Endodermal cell (in vitro differentiated cells): Measurements from ENCODE around the gene LPP. TPM values are rescaled to one million over a fixed set of nuclear protein-coding genes. Genes with fewer than 3 reads are reported as not detected.
A peak's percentile ranks its signal among the peaks of the same experiment; 100 is the strongest.

Source experiments
- DNase-seq: peaks from one replicate; pipeline ENCODE4 v3.0.0-alpha.2; 2017
- H3K27ac ChIP-seq: 2 replicates; pipeline ENCODE4 v1.5.1; 2013; ENCODE audit warnings: mild to moderate bottlenecking, low read depth, low read length, moderate library complexity
- H3K27me3 ChIP-seq: 2 replicates; pipeline ENCODE4 v1.6.1; 2013; ENCODE audit warnings: mild to moderate bottlenecking, low read length, moderate library complexity; ENCODE audit not compliant: insufficient read depth, control insufficient read depth, poor library complexity, severe bottlenecking
- H3K36me3 ChIP-seq: 2 replicates; pipeline ENCODE4 v1.7.0; 2013; ENCODE audit warnings: mild to moderate bottlenecking, low read length, moderate library complexity; ENCODE audit not compliant: control insufficient read depth, insufficient read depth
- H3K4me1 ChIP-seq: one replicate; pipeline ENCODE4 v1.7.0; 2013; ENCODE audit warnings: low read length; ENCODE audit not compliant: control insufficient read depth, insufficient read depth
- H3K4me3 ChIP-seq: 2 replicates; pipeline ENCODE4 v1.5.1; 2013; ENCODE audit warnings: mild to moderate bottlenecking, low read length, moderate library complexity
- H3K9ac ChIP-seq: 2 replicates; pipeline ENCODE4 v1.6.1; 2013; ENCODE audit warnings: mild to moderate bottlenecking, low read length, moderate library complexity; ENCODE audit not compliant: poor library complexity, severe bottlenecking; ENCODE audit errors: extremely low read depth
- H3K9me3 ChIP-seq: 2 replicates; pipeline ENCODE4 v1.6.1; 2013; ENCODE audit warnings: mild to moderate bottlenecking, low read length, moderate library complexity; ENCODE audit not compliant: control insufficient read depth
- H3K27ac Mint-ChIP-seq: 2 replicates; pipeline ENCODE4 v1.8.0; 2020; ENCODE audit warnings: mixed read lengths
- H3K27me3 Mint-ChIP-seq: 2 replicates; pipeline ENCODE4 v1.8.0; 2021; ENCODE audit warnings: mild to moderate bottlenecking, mixed read lengths; ENCODE audit not compliant: insufficient read depth
- H3K36me3 Mint-ChIP-seq: 2 replicates; pipeline ENCODE4 v1.8.0; 2020; ENCODE audit warnings: low read depth, mixed read lengths
- H3K4me1 Mint-ChIP-seq: 2 replicates; pipeline ENCODE4 v1.8.0; 2020; ENCODE audit warnings: mixed read lengths
- H3K4me3 Mint-ChIP-seq: 2 replicates; pipeline ENCODE4 v1.8.0; 2020; ENCODE audit warnings: mild to moderate bottlenecking, moderate library complexity, mixed read lengths
- H3K9me3 Mint-ChIP-seq: 2 replicates; pipeline ENCODE4 v1.8.0; 2020; ENCODE audit warnings: mild to moderate bottlenecking, mixed read lengths
- WGBS, 2 experiments: methylation state at CpG; one replicate each; pipeline versions ENCODE4 v1.1.5 to v1.1.7; 2013; ENCODE audit warnings: missing lambda C conversion rate in 2 of 2, mixed read lengths in 1 of 2; ENCODE audit not compliant: insufficient coverage in 1 of 2, insufficient read length in 1 of 2; 5-methylcytosine and 5-hydroxymethylcytosine counted together
- total RNA-seq, 2 donors: library from RNA; stranded (reverse); fragmentation: NEBNext Ultra II Directional in 1 of 2; extraction: Animal tissue kit (Norgen Biotek cat#: 25700) in 1 of 2; gene quantifications; 2 replicates in 1 of 2; 3 replicates in 1 of 2; pipeline ENCODE4 v1.2.1, GENCODE V29; 2021
- TF ChIP-seq, protein P1 (sequence below): fragments of 200-600 bp; sonication (generic); conservative IDR thresholded peaks from 2 replicates; pipeline ENCODE4 v1.5.0; 2021; ENCODE audit warnings: antibody characterized with exemption, mild to moderate bottlenecking

Gene LPP
- total RNA-seq, 2 donors from 2014 or later, result 78.0 to 105 TPM

DNA sequence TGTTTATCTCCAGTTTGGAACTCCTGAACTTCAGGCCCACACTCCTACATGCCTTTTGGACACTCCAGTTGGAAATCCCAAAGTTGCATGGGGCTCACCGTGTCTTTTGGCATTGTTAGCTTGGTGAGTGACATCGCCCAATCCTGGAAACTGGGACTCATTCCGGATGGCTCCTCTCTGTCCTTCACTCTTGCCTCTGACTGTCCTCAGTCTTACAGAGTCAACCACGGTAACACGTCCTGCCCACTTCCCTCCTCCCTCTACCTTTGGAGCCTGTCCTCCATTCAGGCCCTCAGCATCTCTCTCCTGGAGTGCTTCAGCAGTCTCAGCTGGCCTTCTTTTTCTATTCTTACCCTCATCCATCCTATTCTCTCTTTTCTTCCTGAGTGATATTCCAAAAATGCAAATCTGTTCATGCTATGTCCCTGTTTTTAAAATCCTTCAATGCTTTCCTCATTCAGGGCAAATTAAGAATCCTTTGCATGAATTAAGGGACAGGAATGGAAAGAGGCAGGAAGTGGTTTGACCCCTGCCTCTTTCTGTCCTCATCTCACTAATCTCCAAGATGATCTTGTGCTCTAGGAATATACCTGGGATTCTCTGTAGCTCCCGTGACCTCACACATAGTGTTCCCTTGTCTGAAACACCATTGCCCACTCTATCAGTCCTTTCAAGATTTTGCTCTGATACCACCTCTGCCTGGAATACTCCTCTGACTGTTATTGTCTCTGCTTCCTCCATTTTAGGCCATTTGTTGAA lies 42.5 kb downstream of the LPP start:
- H3K4me3 Mint-ChIP-seq, result no peak overlapping the region
- H3K4me1 Mint-ChIP-seq, result peaks cover 10% of the 10 kb centered on the region
- 88 to 92% methylated on average over 6 of the region's 6 CpGs for WGBS, 2 experiments
- H3K9me3 ChIP-seq, result no peaks in the 10 kb centered on the region
- peak; percentile 35 for DNase-seq
- H3K27me3 Mint-ChIP-seq, result no peaks in the 10 kb centered on the region
- no peak overlapping the region for H3K27ac Mint-ChIP-seq
- no peak overlapping the region for H3K4me3 ChIP-seq
- H3K9ac ChIP-seq, result no peak overlapping the region
- H3K27me3 ChIP-seq, result no peaks in the 10 kb centered on the region
- H3K36me3 Mint-ChIP-seq, result peaks cover 3% of the 10 kb centered on the region
- no peaks in the 10 kb centered on the region for H3K4me1 ChIP-seq
- no peak overlapping the region for H3K27ac ChIP-seq
- H3K9me3 Mint-ChIP-seq, result no peaks in the 10 kb centered on the region
- peaks cover 39% of the 10 kb centered on the region for H3K36me3 ChIP-seq
- TF ChIP-seq, protein P1, sequence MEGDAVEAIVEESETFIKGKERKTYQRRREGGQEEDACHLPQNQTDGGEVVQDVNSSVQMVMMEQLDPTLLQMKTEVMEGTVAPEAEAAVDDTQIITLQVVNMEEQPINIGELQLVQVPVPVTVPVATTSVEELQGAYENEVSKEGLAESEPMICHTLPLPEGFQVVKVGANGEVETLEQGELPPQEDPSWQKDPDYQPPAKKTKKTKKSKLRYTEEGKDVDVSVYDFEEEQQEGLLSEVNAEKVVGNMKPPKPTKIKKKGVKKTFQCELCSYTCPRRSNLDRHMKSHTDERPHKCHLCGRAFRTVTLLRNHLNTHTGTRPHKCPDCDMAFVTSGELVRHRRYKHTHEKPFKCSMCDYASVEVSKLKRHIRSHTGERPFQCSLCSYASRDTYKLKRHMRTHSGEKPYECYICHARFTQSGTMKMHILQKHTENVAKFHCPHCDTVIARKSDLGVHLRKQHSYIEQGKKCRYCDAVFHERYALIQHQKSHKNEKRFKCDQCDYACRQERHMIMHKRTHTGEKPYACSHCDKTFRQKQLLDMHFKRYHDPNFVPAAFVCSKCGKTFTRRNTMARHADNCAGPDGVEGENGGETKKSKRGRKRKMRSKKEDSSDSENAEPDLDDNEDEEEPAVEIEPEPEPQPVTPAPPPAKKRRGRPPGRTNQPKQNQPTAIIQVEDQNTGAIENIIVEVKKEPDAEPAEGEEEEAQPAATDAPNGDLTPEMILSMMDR, result no peak

DNA sequence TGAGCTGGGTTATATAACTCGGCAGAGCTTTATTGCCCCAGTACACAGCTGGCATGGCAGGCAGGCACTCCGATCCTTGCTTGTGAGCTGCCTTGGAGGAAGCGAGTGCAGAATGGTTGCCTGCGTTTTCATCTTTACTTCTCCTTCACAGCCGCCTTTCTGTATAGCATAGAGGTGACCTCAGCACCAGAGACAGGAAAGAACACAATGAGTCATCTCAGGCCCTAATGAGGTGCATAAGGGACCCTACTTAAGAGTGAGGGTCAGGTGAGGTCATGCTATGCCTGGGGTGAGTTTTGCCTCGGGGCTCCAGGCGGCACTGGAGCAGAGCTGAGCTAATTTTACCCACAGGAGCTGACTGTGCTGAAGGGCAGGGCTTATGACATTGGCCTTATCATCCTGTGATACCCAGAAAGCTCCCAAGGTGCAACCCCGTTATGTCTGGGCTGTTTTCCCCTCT lies 43.5 kb downstream of the LPP start:
- TF ChIP-seq, protein P1, result no peak

DNA sequence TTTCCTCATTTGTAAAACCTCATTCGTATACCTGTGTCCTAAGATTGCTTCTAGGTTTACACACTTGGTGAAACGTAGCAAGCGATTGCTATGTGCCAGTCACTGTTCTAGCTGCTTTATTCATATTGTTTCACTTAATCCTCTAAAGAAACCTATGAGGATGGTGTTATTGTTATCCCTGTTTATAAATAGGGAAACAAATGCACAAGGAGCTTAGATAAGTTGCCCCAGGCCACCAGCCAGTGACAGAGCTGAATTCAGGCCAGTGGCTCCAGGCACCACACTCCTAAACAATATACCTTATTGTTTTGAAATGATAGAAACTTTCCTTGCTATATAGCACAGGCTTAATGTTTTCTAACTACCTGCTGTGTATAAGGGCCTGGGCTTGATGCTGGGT lies 44.0 kb downstream of the LPP start:
- no peak overlapping the region for H3K4me3 Mint-ChIP-seq
- Histone ChIP-seq H3K9ac (no peak overlapping the region), H3K4me1 (no peaks in the 10 kb centered on the region), H3K36me3 (peaks cover 28% of the 10 kb centered on the region), H3K27ac (no peak overlapping the region), H3K9me3 (no peaks in the 10 kb centered on the region), H3K27me3 (no peaks in the 10 kb centered on the region), H3K4me3 (no peak overlapping the region)
- no peak for DNase-seq
- TF ChIP-seq, protein P1, result no peak
- 92 to 100% methylated on average over 2 to 3 of the region's 3 CpGs for WGBS, 2 experiments
- no peaks in the 10 kb centered on the region for H3K9me3 Mint-ChIP-seq
- no peak overlapping the region for H3K27ac Mint-ChIP-seq
- H3K27me3 Mint-ChIP-seq, result no peaks in the 10 kb centered on the region
- no peaks in the 10 kb centered on the region for H3K36me3 Mint-ChIP-seq
- H3K4me1 Mint-ChIP-seq, result peaks cover 15% of the 10 kb centered on the region

More for the DNA sequence above, 43.5 kb downstream of the LPP start:
- Histone ChIP-seq H3K36me3 (peaks cover 34% of the 10 kb centered on the region), H3K27me3 (no peaks in the 10 kb centered on the region), H3K4me1 (no peaks in the 10 kb centered on the region), H3K9ac (no peak overlapping the region), H3K4me3 (no peak overlapping the region), H3K27ac (peak overlapping the region; percentile 65), H3K9me3 (no peaks in the 10 kb centered on the region)
- Mint-ChIP-seq H3K36me3 (no peaks in the 10 kb centered on the region), H3K9me3 (no peaks in the 10 kb centered on the region), H3K27me3 (no peaks in the 10 kb centered on the region), H3K27ac (peak overlapping the region; percentile 28), H3K4me1 (peaks cover 11% of the 10 kb centered on the region), H3K4me3 (no peak overlapping the region)
- DNase-seq, result peak; percentile 49
- 91 to 98% methylated on average over 5 to 8 of the region's 8 CpGs for WGBS, 2 experiments
